A549 (cell line): ENCODE results near the gene RIN3.

Experiments used
- CHD4 ChIP-seq: fragments of 200-600 bp; sonication (generic); IDR thresholded peaks from 2 replicates; pipeline ENCODE4 v1.6.1; 2016; ENCODE audit warnings: antibody characterized with exemption, mild to moderate bottlenecking, borderline replicate concordance
- EHMT2 ChIP-seq: fragments of 200-600 bp; sonication (generic); IDR thresholded peaks from 2 replicates; pipeline ENCODE4 v1.6.1; 2016; ENCODE audit warnings: antibody characterized with exemption, low read depth, mild to moderate bottlenecking, moderate library complexity
- ESRRA ChIP-seq: fragments of 150-350 bp; IDR thresholded peaks from 2 replicates; pipeline ENCODE4 v1.6.1; 2014; ENCODE audit warnings: mild to moderate bottlenecking, low read length, borderline replicate concordance
- MAZ ChIP-seq: fragments of 150-350 bp; IDR thresholded peaks from 2 replicates; pipeline ENCODE4 v1.6.1; 2014; ENCODE audit warnings: antibody characterized with exemption, low read depth, low read length, borderline replicate concordance
- POLR2A ChIP-seq: IDR thresholded peaks from 2 replicates; pipeline ENCODE4 v1.6.1; 2012; ENCODE audit warnings: mild to moderate bottlenecking, low read length
- RNF2 ChIP-seq: fragments of 200-600 bp; sonication (generic); IDR thresholded peaks from 2 replicates; pipeline ENCODE4 v1.6.1; 2016; ENCODE audit warnings: low read depth, mild to moderate bottlenecking, antibody characterized with exemption, moderate library complexity, borderline replicate concordance
- TF ChIP-seq, protein P1 (sequence below): fragments of >200 bp; sonication (Bioruptor Twin); formaldehyde crosslinking; IDR thresholded peaks from 3 replicates; pipeline ENCODE4 v1.5.1; 2016
- TF ChIP-seq, protein P2 (sequence below): fragments of 200-600 bp; sonication (generic); IDR thresholded peaks from 2 replicates; pipeline ENCODE4 v1.6.1; 2016; ENCODE audit warnings: antibody characterized with exemption, mild to moderate bottlenecking, moderate library complexity
- TF ChIP-seq, protein P3 (sequence below): fragments of 250-450 bp; sonication (Bioruptor Pico); IDR thresholded peaks from 2 replicates; pipeline ENCODE4 v1.5.0; 2020; ENCODE audit warnings: low read depth, mild to moderate bottlenecking, moderate library complexity
- TF ChIP-seq, protein P4 (sequence below): IDR thresholded peaks from 2 replicates; pipeline ENCODE4 v1.6.1; 2012

DNA sequence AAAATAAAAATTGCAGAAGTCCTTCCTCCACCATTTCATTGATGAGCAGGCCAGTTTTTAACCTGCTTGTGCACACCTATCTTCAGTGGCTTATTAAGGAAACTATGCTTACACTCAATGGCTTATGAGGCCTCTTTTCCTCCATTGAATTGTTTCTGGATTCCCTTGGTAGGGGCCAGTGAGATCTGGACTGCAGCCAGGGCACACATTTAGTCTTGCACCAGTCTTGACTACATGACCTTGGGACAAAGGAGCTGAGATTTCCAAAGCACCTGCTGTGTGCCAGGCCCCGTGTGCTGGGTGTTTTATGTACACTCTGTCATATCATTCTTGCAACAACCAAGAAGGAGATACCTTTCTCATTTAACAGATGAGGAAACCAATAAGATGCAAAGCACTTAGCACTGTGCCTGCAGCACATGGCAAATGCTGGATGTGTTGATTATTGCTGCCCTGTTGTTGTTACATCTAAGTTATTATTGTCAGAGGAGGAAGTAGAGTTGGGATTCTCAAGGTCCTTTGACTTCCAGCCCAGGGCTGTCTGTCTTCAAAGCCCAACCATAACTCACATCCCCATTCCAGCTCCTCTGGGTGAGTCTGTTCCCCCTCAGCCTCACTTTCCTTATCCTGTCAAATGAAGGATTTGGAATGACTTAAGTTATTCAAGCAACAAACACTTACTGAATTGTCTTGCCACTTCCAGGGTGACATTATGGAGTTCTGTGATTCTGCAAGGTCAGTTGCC lies 31.6 kb upstream of the RIN3 start:
- TF ChIP-seq, protein P1, sequence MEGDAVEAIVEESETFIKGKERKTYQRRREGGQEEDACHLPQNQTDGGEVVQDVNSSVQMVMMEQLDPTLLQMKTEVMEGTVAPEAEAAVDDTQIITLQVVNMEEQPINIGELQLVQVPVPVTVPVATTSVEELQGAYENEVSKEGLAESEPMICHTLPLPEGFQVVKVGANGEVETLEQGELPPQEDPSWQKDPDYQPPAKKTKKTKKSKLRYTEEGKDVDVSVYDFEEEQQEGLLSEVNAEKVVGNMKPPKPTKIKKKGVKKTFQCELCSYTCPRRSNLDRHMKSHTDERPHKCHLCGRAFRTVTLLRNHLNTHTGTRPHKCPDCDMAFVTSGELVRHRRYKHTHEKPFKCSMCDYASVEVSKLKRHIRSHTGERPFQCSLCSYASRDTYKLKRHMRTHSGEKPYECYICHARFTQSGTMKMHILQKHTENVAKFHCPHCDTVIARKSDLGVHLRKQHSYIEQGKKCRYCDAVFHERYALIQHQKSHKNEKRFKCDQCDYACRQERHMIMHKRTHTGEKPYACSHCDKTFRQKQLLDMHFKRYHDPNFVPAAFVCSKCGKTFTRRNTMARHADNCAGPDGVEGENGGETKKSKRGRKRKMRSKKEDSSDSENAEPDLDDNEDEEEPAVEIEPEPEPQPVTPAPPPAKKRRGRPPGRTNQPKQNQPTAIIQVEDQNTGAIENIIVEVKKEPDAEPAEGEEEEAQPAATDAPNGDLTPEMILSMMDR = no peak
- TF ChIP-seq MAZ (no peak), EHMT2 (no peak), POLR2A (no peak), ESRRA (no peak), CHD4 (no peak), RNF2 (no peak)
- TF ChIP-seq, protein P2, sequence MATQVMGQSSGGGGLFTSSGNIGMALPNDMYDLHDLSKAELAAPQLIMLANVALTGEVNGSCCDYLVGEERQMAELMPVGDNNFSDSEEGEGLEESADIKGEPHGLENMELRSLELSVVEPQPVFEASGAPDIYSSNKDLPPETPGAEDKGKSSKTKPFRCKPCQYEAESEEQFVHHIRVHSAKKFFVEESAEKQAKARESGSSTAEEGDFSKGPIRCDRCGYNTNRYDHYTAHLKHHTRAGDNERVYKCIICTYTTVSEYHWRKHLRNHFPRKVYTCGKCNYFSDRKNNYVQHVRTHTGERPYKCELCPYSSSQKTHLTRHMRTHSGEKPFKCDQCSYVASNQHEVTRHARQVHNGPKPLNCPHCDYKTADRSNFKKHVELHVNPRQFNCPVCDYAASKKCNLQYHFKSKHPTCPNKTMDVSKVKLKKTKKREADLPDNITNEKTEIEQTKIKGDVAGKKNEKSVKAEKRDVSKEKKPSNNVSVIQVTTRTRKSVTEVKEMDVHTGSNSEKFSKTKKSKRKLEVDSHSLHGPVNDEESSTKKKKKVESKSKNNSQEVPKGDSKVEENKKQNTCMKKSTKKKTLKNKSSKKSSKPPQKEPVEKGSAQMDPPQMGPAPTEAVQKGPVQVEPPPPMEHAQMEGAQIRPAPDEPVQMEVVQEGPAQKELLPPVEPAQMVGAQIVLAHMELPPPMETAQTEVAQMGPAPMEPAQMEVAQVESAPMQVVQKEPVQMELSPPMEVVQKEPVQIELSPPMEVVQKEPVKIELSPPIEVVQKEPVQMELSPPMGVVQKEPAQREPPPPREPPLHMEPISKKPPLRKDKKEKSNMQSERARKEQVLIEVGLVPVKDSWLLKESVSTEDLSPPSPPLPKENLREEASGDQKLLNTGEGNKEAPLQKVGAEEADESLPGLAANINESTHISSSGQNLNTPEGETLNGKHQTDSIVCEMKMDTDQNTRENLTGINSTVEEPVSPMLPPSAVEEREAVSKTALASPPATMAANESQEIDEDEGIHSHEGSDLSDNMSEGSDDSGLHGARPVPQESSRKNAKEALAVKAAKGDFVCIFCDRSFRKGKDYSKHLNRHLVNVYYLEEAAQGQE = no peak
- TF ChIP-seq, protein P3, sequence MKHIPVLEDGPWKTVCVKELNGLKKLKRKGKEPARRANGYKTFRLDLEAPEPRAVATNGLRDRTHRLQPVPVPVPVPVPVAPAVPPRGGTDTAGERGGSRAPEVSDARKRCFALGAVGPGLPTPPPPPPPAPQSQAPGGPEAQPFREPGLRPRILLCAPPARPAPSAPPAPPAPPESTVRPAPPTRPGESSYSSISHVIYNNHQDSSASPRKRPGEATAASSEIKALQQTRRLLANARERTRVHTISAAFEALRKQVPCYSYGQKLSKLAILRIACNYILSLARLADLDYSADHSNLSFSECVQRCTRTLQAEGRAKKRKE = no peak
- TF ChIP-seq, protein P4, sequence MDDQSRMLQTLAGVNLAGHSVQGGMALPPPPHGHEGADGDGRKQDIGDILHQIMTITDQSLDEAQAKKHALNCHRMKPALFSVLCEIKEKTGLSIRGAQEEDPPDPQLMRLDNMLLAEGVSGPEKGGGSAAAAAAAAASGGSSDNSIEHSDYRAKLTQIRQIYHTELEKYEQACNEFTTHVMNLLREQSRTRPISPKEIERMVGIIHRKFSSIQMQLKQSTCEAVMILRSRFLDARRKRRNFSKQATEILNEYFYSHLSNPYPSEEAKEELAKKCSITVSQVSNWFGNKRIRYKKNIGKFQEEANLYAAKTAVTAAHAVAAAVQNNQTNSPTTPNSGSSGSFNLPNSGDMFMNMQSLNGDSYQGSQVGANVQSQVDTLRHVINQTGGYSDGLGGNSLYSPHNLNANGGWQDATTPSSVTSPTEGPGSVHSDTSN = no peak
